Large intestine (tissue), 3 donors: Measurements from ENCODE around the gene RGS14. TPM values are rescaled to one million over a fixed set of nuclear protein-coding genes. Genes with fewer than 3 reads are reported as not detected.

ENCODE experiments used
- DNase-seq, 2 donors: peaks; one replicate each; pipeline versions ENCODE4 v3.0.0 to v3.0.0-alpha.2; 2013
- H3K27ac ChIP-seq: one replicate; pipeline ENCODE4 v1.5.1; 2013; ENCODE audit warnings: low read length
- H3K27me3 ChIP-seq: 2 replicates; pipeline ENCODE4 v1.6.1; 2013; ENCODE audit warnings: low read length; ENCODE audit not compliant: control insufficient read depth, insufficient read depth
- H3K36me3 ChIP-seq: 2 replicates; pipeline ENCODE4 v1.6.1; 2013; ENCODE audit warnings: low read length; ENCODE audit not compliant: control insufficient read depth, insufficient read depth
- H3K4me1 ChIP-seq: one replicate; pipeline ENCODE4 v1.6.1; 2013; ENCODE audit warnings: low read length; ENCODE audit not compliant: control insufficient read depth, insufficient read depth
- H3K4me3 ChIP-seq: one replicate; pipeline ENCODE4 v1.5.1; 2013; ENCODE audit warnings: low read length
- H3K9me3 ChIP-seq: one replicate; pipeline ENCODE4 v1.6.1; 2013; ENCODE audit warnings: mild to moderate bottlenecking, low read depth, low read length, moderate library complexity; ENCODE audit not compliant: control insufficient read depth
- WGBS: methylation state at CpG from one replicate; pipeline ENCODE4 v1.1.5; 2013; ENCODE audit warnings: low lambda C conversion rate; ENCODE audit not compliant: insufficient coverage; 5-methylcytosine and 5-hydroxymethylcytosine counted together
- polyA plus RNA-seq: library from polyadenylated mRNA; unstranded; fragments of 120-200 nt; gene quantifications from one replicate; pipeline ENCODE4 v1.2.1, GENCODE V29; 2013

RGS14 gene
- polyA plus RNA-seq, 1 donor = 20.0 TPM

- Histone ChIP-seq H3K4me3 (no peak overlapping the region), H3K27ac (peak overlapping the region; percentile 84), H3K9me3 (no peaks in the 10 kb centered on the region), H3K27me3 (peaks cover 9% of the 10 kb centered on the region), H3K4me1 (peaks cover 18% of the 10 kb centered on the region), H3K36me3 (no peaks in the 10 kb centered on the region)
- DNase-seq = peak; percentile 61 to 65
- 100% methylated on average over 1 of the region's 15 CpGs for WGBS
Measured at GRCh38 chr5:177378884-177379883, 21.5 kb downstream of the RGS14 start.

DNA sequence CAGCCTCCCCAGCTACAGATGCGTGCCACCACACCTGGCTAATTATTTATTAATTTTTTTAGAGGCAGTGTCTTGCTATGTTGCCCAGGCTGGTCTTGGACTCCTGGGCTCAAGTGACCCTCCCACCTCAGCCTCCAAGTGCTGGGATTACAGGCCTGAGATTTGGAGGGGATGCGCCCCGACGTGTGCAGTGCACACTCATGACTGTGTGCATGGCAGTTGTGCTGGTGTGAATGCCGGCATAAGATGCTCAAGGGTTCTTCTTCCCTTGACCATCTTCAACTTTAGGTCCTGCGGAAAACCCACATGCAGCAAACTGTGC, 23.0 kb downstream of the RGS14 start:
- H3K27ac ChIP-seq = no peak overlapping the region

GRCh38 chr5:177382423-177383029, 24.8 kb downstream of the RGS14 start:
- Histone ChIP-seq H3K4me1 (peaks cover 17% of the 10 kb centered on the region), H3K4me3 (no peak overlapping the region), H3K9me3 (no peaks in the 10 kb centered on the region), H3K27me3 (peaks cover 11% of the 10 kb centered on the region), H3K36me3 (no peaks in the 10 kb centered on the region), H3K27ac (no peak overlapping the region)
- DNase-seq = no peak
- no CpG with 5 or more reads among the region's 11 CpGs for WGBS

More for the DNA sequence above, 23.0 kb downstream of the RGS14 start:
- no peak overlapping the region for H3K4me3 ChIP-seq
- WGBS = no CpG with 5 or more reads among the region's 6 CpGs
- peaks cover 11% of the 10 kb centered on the region for H3K27me3 ChIP-seq
- H3K4me1 ChIP-seq = peaks cover 18% of the 10 kb centered on the region
- no peak for DNase-seq
- H3K9me3 ChIP-seq = no peaks in the 10 kb centered on the region
- H3K36me3 ChIP-seq = no peaks in the 10 kb centered on the region

GRCh38 chr5:177383181-177383580, 25.5 kb downstream of the RGS14 start:
- WGBS = no CpG with 5 or more reads among the region's 9 CpGs
- peaks cover 11% of the 10 kb centered on the region for H3K4me1 ChIP-seq
- no peak for DNase-seq
- H3K36me3 ChIP-seq = no peaks in the 10 kb centered on the region
- peaks cover 11% of the 10 kb centered on the region for H3K27me3 ChIP-seq
- no peak overlapping the region for H3K27ac ChIP-seq
- no peak overlapping the region for H3K4me3 ChIP-seq
- H3K9me3 ChIP-seq = no peaks in the 10 kb centered on the region

GRCh38 chr5:177384134-177384533, 26.4 kb downstream of the RGS14 start, which contains the start of gene SLC34A1:
Gene SLC34A1, plus strand, starts transcription at chr5:177384434. Its CDS starts 1,308 bp downstream, at chr5:177385742.
- peaks cover 11% of the 10 kb centered on the region for H3K27me3 ChIP-seq
- no peak within 1 kb of the TSS for H3K27ac ChIP-seq
- no CpG with 5 or more reads among the region's 4 CpGs for WGBS
- H3K4me3 ChIP-seq = no peak within 1 kb of the TSS
- no peaks in the 10 kb centered on the region for H3K36me3 ChIP-seq
- peaks cover 4% of the 10 kb centered on the region for H3K4me1 ChIP-seq
- no peak for DNase-seq
- H3K9me3 ChIP-seq = no peaks in the 10 kb centered on the region

GRCh38 chr5:177385720-177386119, 28.0 kb downstream of the RGS14 start:
- Histone ChIP-seq H3K4me1 (peaks cover 6% of the 10 kb centered on the region), H3K36me3 (no peaks in the 10 kb centered on the region), H3K27ac (no peak overlapping the region), H3K27me3 (peaks cover 14% of the 10 kb centered on the region), H3K4me3 (no peak overlapping the region), H3K9me3 (no peaks in the 10 kb centered on the region)
- no peak for DNase-seq
- WGBS = no CpG with 5 or more reads among the region's 11 CpGs

- WGBS = 100% methylated on average over 1 of the region's 8 CpGs
- Histone ChIP-seq H3K9me3 (no peaks in the 10 kb centered on the region), H3K27me3 (peaks cover 14% of the 10 kb centered on the region), H3K4me1 (peaks cover 6% of the 10 kb centered on the region), H3K36me3 (no peaks in the 10 kb centered on the region), H3K27ac (no peak overlapping the region), H3K4me3 (no peak overlapping the region)
- DNase-seq = no peak
Measured at GRCh38 chr5:177386542-177386941, 28.8 kb downstream of the RGS14 start.

GRCh38 chr5:177387405-177387804, 29.7 kb downstream of the RGS14 start:
- Histone ChIP-seq H3K9me3 (no peaks in the 10 kb centered on the region), H3K27me3 (peaks cover 12% of the 10 kb centered on the region), H3K4me1 (peaks cover 6% of the 10 kb centered on the region), H3K4me3 (no peak overlapping the region), H3K27ac (no peak overlapping the region), H3K36me3 (no peaks in the 10 kb centered on the region)
- no CpG with 5 or more reads among the region's 14 CpGs for WGBS
- DNase-seq = no peak

DNA sequence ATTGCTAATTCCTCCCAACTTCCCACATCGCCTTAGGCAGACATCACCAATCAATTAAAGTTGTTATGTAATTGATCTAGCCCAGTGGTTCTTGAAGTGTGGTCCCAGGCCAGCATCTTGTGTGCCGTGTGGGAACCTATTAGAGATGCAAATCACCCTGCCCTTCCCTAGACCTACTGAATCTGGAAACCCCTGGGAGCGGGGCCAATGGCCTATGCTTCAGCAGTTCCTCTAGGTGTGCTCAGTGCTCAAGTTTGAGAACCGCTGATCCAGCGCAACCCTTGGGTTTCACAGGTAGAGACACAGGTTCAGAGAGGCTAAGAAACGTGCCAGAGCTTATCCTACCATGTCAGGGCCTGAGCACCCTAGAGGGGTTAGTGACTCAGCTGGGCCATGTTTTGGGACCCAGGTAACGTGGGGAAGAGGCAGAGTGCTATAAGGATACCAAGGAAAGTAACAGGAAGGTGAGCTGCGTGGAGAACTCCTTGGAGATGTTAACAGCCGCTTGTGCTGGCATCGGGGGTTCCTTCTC, 30.9 kb downstream of the RGS14 start:
- Histone ChIP-seq H3K27me3 (peaks cover 10% of the 10 kb centered on the region), H3K4me3 (no peak overlapping the region), H3K4me1 (peaks cover 6% of the 10 kb centered on the region), H3K36me3 (no peaks in the 10 kb centered on the region), H3K9me3 (no peaks in the 10 kb centered on the region), H3K27ac (no peak overlapping the region)
- WGBS = no CpG with 5 or more reads among the region's 10 CpGs
- no peak for DNase-seq
